GM21529 (cell line): Measurements from ENCODE around the gene GPR18.
"Not testable (repeated sequence)": the region's sequence is repeated elsewhere in the genome, so short reads cannot be mapped to it uniquely, and the experiment has no call there.

Experiments used
- ATAC-seq: cut with Tn5 transposase; IDR thresholded peaks from one replicate; pipeline ENCODE4 v1.9.1; 2021; ENCODE audit not compliant: unreplicated experiment

GPR18 gene

GRCh38 chr13:99231721-99232120 lies 26.5 kb downstream of the GPR18 start:
- no peak for ATAC-seq

DNA sequence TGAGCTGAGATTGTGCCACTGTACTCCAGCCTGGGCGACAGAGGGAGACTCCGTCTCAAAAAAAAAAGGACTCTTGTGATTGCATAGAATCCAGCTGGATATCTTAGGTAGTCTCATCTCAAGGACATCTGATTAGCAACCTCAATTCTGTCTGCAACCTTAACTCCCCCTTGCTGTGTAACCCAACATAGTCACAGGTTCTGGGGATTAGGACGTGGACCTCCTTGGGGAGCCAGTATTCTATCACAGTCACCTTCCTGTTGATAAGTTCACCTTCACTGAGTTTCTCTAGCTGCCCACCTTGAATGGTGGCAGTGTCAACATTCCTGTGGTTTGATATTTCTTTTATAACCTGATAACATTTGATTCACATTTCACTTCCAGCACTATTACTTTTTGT lies 27.2 kb downstream of the GPR18 start:
- ATAC-seq, result no peak

DNA sequence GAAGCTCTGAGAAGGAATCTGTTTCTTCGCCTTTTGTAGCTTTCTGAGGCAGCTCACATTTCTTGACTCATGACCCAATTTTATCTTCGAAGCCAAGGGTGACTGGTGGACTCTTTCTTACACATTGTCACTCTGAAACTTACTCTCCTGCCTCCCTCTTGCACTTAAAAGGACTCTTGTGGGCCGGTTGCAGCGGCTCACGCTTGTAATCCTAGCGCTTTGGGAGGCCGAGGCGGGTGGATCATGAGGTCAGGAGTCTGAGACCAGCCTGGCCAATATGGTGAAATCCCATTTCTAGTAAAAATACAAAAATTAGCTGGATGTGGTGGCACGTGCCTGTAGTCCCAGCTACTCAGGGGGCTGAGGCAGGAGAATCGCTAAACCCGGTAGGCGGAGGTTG lies 27.6 kb downstream of the GPR18 start:
- ATAC-seq, result not testable (repeated sequence)

- ATAC-seq, result peak; percentile 97
These were observed 29.2 kb downstream of the GPR18 start for GRCh38 chr13:99228737-99229691.

- ATAC-seq, result no peak
These were observed 30.1 kb downstream of the GPR18 start for GRCh38 chr13:99227909-99228688.

DNA sequence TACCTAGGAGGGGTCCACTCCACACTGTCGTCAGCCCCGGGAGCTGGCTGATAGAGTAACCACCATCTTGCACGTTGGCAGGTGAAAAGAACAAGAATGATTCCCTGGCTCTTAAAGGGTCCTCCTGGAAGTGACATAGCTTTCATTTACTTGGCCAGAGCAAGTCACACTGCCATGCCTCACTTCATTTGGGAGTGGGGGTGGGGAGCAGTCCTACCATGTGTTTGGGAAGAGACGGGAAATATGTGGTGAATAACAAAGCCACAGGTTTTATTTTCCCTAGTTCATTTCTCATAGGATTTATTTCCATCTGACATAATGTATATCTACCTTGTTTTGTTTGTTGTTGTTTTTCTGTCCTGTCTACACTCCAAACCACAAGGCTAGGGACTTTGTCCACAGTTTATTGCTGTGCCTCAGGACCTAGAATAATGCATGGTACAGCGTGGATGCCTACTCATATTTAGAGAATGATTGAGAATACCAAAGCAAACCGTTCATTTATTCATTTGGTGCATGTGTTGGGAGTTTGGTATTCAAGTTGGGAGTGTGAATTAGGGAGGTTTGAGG lies 30.8 kb downstream of the GPR18 start:
- no peak for ATAC-seq

DNA sequence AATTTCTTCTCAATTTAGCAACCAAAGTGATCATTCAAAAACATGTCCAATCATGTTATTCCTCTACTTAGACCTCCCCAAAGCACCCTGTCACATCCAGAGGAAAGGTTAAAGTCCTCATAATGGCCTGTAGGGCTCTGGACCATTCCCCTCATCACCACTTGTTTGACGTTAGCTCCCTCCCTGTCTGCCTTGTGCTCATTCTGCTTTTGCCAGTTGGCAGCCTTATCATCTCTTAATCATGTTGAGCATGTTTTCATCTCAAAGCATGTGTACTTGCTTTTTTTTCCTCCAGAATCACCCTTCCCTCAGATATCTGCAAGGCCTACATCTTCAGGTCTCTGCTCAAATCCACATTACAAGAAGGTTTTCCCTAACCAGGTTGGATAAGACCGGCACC lies 31.7 kb downstream of the GPR18 start:
- ATAC-seq, result no peak

DNA sequence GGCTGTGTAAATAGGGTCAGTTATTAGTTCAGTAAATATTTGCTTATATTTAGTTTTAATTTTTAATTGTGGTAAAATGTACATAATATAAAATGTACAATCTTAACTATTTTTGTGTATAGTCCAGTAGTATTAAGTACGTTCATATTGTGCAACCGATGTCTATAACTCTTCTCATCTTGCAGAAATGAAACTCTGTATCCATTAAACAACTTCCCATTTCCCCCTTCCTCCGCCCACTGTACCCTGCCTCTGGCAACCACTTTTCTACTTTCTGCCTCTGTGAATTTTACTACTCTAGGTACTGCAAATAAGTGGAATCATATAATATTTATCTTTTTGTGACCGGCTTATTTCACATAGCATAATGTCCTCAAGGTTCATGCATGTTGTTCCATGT lies 33.1 kb downstream of the GPR18 start:
- ATAC-seq, result no peak

GRCh38 chr13:99224021-99224420 lies 34.2 kb downstream of the GPR18 start:
- ATAC-seq, result no peak

DNA sequence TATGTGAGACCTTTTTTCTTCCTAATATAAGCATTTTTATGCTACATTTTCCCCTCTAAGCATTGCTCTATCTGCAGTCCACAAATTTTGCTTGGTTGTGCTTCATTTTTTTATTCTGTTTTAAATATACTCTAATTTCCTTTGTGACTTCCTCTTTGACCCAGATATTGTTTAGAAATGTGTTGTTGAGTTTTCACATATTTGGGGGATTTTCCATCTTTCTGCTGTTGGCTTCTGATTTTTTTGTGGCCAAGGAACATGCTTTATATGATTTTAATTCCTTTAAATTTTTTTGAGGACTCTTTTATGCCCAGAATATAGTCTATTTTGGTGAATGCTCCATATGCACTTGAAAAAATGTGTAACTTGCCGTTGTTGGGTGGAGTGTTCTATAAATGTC lies 34.6 kb downstream of the GPR18 start:
- no peak for ATAC-seq

DNA sequence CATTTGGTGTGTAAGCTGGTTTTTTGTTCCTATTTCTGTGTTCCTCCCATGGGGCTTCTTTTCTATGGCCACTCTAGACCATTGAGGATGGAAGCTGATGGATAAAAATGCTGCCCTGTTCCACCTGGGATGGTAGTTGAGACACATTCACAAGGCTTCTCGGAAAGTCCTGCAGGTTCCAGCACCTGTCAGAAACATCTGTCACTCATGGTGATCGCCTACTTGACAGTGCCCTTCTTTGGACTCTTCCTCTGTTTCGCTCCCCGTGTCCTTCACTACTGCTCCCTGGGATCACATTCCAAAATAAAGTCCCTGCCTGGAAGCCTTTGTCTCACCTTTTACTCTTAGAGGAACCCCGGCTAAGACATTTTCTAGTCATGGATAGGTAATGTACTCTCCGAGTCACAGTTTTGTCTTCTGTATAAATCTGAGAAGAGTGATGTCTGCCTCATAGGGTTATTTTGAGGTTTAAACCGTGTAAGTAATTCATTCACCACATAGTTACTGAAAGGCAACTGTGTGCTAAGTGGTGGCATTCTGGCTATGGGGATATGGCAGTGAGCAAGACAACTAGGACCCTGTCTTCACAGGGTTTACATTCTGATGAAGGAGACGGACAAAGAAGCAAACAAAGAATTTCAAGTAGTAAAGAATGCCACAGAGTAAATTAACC lies 36.5 kb downstream of the GPR18 start:
- ATAC-seq, result no peak

DNA sequence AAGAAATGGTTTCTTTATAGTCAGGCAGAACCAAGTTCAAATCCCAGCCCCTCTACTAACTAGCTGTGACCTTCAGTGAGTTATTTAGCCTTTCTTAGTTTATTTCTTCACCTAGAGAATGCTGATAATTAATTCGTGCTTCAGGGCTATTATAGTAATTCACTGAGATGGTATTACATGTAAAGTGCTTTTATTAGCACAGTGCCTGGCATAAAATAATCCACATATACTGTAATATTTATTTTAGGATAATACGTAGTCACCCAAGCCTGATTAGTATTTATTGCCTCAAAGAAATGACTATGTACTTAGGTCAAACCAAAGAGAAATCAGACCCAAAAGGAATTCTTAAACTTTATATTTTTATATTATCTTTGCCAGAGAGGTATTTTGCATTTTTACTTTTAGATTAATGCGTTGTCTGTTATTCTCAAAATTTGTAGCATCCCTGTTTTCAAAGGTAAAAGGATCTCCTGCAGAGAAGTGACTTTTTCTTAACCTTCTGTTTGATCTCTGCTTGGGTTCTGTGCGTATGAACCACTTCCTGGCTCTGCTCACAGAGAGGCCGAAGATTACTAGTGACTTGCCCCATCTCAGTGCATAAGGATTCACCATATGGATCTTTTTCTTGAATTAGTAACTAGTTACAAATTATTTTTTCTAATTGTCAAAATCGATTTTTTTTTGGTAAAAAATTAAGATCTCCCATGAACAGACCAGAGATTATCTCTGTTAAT lies 37.8 kb downstream of the GPR18 start:
- ATAC-seq, result no peak

DNA sequence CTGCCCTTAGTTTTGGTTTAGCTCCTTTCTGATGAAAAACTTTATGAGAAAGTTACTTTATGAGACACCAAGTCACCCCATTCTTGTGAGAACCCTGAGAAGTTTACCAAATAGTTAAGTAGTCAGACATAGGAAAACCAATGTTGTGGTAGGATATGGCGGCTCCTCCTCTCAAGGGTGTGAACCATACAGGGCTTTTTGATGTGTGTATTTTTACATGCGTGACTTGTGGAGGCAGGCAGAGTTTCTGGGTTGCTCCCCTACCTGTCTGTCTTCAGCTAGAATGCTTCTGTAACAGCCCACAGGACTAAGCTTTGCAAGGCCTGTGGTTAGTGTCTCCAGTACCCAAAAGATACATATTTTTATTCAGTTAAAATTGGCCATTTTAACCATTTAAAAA lies 39.2 kb downstream of the GPR18 start:
- peak; percentile 36 for ATAC-seq

- no peak for ATAC-seq
These were observed 39.6 kb downstream of the GPR18 start for GRCh38 chr13:99218545-99218944.

GRCh38 chr13:99218126-99218525 lies 40.1 kb downstream of the GPR18 start:
- no peak for ATAC-seq

- no peak for ATAC-seq
These were observed 40.6 kb downstream of the GPR18 start for GRCh38 chr13:99217461-99218110.

- no peak for ATAC-seq
These were observed 42.9 kb downstream of the GPR18 start for GRCh38 chr13:99215184-99215830.

DNA sequence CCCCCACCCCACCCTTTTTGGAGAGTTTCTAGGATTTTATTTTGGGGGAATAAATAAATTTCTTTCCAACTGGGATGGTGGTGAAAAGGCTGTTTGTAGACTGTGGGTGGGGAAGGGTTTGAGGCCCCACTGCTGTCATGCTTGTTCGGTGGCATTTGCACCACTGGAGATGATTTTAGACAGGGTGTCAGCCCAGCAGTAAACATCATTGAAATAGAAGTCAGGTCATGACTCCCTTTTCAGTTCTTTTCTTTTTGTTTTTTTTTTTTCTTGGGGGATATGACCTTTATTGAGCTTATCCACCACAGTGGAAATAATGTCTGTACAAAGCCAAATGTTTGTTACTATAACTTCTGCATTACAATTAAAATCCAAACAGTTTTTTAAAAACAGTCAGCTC lies 43.4 kb downstream of the GPR18 start:
- no peak for ATAC-seq

DNA sequence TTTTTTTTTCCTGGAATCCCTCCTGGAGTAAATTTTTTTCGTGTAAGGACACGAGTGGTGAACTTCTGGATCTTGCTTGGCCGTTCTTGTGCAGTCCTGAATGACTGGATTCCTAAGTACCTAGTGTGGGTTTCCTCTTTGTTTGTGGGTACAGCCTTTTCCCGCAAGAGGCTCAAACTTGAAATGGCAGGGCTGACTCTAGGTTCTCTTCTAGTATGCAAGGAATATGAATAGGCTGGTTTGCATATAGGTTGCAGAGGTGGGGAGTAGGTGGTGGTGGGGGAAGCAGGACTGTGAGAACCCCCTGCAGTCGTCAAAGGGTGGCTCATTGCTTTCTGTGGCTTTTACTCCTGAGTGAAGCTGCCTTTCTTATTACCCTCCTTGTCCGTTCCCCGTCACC lies 43.9 kb downstream of the GPR18 start:
- peak; percentile 93 for ATAC-seq
